Mucosa of descending colon (tissue), 3 donors: ENCODE data around the gene SRPRB. TPM values are rescaled to one million over a fixed set of nuclear protein-coding genes. Genes with fewer than 3 reads are reported as not detected.

Source experiments
- ATAC-seq: fragments of 200-7000 bp; cut with Tn5 transposase; one replicate; pipeline ENCODE4 v1.9.1; 2020; ENCODE audit warnings: mild to moderate bottlenecking, moderate library complexity
- DNase-seq, 3 donors: peaks; one replicate each; pipeline ENCODE4 v3.0.0-alpha.2; 2020
- H3K36me3 ChIP-seq: fragments of 200-600 bp; one replicate; pipeline ENCODE4 v1.8.0; 2021; ENCODE audit warnings: low read depth, mild to moderate bottlenecking
- H3K4me1 ChIP-seq: fragments of 200-600 bp; one replicate; pipeline ENCODE4 v1.8.0; 2021; ENCODE audit warnings: low read depth, mild to moderate bottlenecking
- H3K4me3 ChIP-seq: fragments of 200-600 bp; one replicate; pipeline ENCODE4 v1.8.0; 2021; ENCODE audit warnings: mild to moderate bottlenecking
- H3K9me3 ChIP-seq: fragments of 200-600 bp; one replicate; pipeline ENCODE4 v1.8.0; 2021; ENCODE audit warnings: mild to moderate bottlenecking
- intact Hi-C, 2 donors: fragments of 100-400 bp; cut with DNase I in 1 of 2; cut with micrococcal nuclease in 1 of 2; formaldehyde crosslinking; loops; one replicate each; pipeline versions ENCODE4 v1.11.0 to v1.11.1; 2022; cut with DNase I, micrococcal nuclease
- total RNA-seq, 3 donors: library from RNA; stranded (reverse); fragmentation: NEBNext Ultra II Directional in 2 of 3; extraction: Animal tissue kit (Norgen Biotek cat#: 25700) in 2 of 3; gene quantifications; one replicate each; pipeline versions ENCODE4 v1.2.1 to v1.2.4, GENCODE V29; 2021 to 2023
- TF ChIP-seq, protein P1 (sequence below): fragments of 200-600 bp; IDR thresholded peaks from one replicate; pipeline ENCODE4 v1.8.0; 2022; ENCODE audit warnings: antibody characterized with exemption, mild to moderate bottlenecking
- donor health status: DM: no; HTN: no; CAD: no; lungs with moderate emphysema.
- donor health status: DM: no; HTN: no; CAD: no.
- donor health status: DM: no; HTN: yes; CAD: no.

Gene SRPRB
- total RNA-seq, 3 donors from 2014 or later: 29.2 to 38.1 (median 31.2) TPM

DNA sequence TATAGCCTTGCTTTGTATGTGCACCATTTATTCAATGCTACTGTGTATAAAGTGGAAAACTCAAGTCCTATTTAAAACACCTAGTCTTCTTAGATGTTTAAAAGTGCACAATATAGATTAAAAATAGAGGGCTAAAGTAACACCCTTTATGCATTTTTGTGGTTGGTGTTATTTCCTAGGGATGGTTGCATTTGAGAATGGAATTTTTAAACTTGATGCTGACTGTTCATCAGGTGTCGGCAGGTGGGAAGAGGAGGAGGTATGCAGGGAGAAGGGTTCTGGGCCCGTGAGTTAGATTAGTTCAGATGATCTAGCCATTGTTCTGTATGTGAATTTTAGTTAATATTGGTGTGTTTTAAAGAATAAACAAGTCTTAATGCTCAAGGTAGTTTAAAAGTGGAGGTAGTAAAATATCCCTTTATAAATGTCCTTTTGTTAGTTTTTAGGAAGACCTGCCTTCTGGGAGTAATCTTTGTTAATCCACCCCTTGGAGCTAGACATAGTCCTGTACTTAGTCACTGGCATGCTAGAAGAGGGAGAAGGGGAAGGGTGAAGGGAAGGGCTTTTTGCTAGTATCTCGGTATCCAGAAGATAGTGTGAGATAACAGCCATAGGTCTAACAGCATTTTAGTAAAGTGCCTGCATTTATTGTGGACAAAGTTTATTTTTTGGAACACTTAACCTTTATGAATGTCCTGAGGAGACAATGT is 8.1 kb upstream of the SRPRB start:
- TF ChIP-seq, protein P1, sequence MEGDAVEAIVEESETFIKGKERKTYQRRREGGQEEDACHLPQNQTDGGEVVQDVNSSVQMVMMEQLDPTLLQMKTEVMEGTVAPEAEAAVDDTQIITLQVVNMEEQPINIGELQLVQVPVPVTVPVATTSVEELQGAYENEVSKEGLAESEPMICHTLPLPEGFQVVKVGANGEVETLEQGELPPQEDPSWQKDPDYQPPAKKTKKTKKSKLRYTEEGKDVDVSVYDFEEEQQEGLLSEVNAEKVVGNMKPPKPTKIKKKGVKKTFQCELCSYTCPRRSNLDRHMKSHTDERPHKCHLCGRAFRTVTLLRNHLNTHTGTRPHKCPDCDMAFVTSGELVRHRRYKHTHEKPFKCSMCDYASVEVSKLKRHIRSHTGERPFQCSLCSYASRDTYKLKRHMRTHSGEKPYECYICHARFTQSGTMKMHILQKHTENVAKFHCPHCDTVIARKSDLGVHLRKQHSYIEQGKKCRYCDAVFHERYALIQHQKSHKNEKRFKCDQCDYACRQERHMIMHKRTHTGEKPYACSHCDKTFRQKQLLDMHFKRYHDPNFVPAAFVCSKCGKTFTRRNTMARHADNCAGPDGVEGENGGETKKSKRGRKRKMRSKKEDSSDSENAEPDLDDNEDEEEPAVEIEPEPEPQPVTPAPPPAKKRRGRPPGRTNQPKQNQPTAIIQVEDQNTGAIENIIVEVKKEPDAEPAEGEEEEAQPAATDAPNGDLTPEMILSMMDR: no peak
- no peak for ATAC-seq
- H3K9me3 ChIP-seq: peaks cover 7% of the 10 kb centered on the region
- no peaks in the 10 kb centered on the region for H3K4me1 ChIP-seq
- intact Hi-C loops: no loop called here
- H3K36me3 ChIP-seq: no peaks in the 10 kb centered on the region
- no peak overlapping the region for H3K4me3 ChIP-seq
- DNase-seq: no peak

DNA sequence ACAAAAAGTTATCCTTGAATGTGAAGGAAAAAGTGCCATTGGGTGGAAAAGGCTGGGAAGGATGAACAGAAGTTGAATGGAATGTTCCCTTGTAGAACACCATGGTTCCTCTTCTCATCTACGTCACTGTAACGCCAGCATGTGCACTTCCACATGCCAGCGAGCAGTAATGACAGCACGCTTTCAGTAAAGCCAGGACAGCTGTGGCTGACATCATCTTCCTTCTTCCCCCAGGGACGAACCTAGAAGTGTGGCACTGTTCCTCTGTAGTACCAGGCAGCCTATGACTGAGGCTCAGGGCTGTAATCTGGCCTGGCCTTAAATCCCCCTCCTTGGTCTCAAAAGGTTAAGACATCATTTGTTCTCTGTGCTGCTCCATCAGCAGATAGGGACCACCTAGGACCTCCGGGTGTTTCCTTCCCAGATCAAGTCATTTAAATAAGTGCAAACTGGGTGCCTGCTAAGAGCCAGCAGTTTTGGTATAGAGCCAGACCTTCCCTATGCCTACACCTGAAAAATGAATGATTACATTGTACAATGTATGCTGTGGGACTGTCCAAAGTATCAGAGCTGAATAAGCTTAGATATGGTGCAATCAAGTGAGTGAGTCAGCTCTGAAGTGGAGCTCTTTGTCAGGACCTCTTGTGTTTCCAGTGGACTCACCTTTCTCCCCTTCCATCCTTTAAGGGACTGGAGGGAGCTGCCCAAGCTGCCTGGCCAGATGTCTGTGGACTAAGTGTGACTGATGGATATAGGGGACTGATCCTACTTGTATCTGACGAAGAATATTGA is 5.6 kb upstream of the SRPRB start:
- peak; percentile 33 for ATAC-seq
- no peak for DNase-seq
- intact Hi-C loops: no loop called here
- Histone ChIP-seq H3K4me3 (no peak overlapping the region), H3K36me3 (no peaks in the 10 kb centered on the region), H3K4me1 (no peaks in the 10 kb centered on the region), H3K9me3 (no peaks in the 10 kb centered on the region)
- TF ChIP-seq, protein P1: no peak

DNA sequence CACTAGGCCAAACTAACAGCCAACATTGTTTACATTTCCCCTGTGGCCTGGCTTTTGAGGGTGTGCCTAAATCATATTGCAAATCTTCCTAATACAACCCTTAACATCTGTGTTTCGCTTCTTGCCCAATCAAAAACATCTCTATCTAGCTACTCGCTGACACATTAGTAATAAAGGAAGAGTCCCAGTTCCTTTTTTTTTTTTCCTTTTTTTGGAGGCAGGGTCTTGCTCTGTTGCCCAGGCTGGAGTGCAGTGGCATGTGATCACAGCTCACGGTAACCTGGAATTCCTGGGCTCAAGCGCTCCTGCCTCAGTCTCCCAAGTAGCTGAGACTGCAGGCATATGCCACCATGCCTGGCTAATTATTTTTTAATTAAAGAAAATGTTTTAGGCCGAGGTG is 2.1 kb upstream of the SRPRB start:
- Histone ChIP-seq H3K9me3 (no peaks in the 10 kb centered on the region), H3K4me3 (no peak overlapping the region), H3K36me3 (no peaks in the 10 kb centered on the region), H3K4me1 (no peaks in the 10 kb centered on the region)
- ATAC-seq (no peak), DNase-seq (no peak)
- TF ChIP-seq, protein P1: no peak
- intact Hi-C loops: no loop called here

DNA sequence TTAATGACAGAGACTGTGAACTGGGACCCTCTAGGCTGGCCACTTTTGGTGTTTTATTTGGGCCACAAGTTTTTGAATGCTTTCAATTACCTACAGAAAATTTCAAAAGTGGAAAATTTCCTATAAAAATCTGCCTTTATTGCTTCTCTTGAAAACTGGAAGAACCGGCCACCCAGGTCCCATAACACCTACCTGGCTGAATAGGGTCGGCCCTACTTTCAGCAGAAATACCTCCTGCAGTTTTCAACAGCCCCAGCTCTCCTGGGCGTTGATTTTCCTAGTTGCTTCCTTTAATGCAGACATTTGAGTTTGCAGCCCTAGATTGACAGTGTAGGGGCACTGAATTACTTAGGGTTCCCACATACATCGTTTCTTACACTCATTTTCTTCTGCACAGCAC is 719 bp upstream of the SRPRB start:
- Histone ChIP-seq H3K4me1 (no peaks in the 10 kb centered on the region), H3K9me3 (no peaks in the 10 kb centered on the region), H3K4me3 (no peak overlapping the region), H3K36me3 (no peaks in the 10 kb centered on the region)
- intact Hi-C loops: no loop called here
- ATAC-seq: no peak
- TF ChIP-seq, protein P1: no peak
- DNase-seq: no peak

DNA sequence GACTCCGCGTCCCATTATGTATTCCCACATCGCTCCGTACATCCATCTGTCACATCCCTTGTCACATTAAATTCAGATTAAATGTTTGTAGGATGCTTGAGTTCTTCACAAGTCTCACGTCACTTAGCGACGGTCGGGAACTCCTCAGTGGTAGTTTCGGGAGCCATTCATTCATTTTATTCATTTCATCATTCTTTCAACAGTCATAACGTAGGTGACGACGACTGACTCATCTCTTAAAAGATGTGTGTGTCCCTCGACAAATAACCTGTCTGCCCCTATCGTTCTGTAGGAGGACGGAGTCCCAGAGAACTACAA is 272 bp upstream of the SRPRB start:
- no peak for ATAC-seq
- Histone ChIP-seq H3K4me3 (no peak overlapping the region), H3K9me3 (no peaks in the 10 kb centered on the region), H3K36me3 (no peaks in the 10 kb centered on the region), H3K4me1 (no peaks in the 10 kb centered on the region)
- intact Hi-C loops: no loop called here
- DNase-seq: no peak
- TF ChIP-seq, protein P1: no peak
